GM23338 (cell line): ENCODE data around the gene SDE2.

Source experiments
- CTCF ChIP-seq, 2 experiments: fragments of 200-600 bp in 1 of 2; sonication (generic) in 1 of 2; conservative IDR thresholded peaks; 2 replicates each; pipeline versions ENCODE4 v1.5.1 to v1.6.1; 2016 to 2017; ENCODE audit warnings: antibody characterized with exemption in 2 of 2, low read depth in 2 of 2, mild to moderate bottlenecking in 2 of 2, moderate library complexity in 1 of 2
- EZH2 ChIP-seq: fragments of 200-600 bp; sonication (generic); IDR thresholded peaks from one replicate; pipeline ENCODE4 v1.8.0; 2017; ENCODE audit warnings: antibody characterized with exemption, mild to moderate bottlenecking, low read depth; ENCODE audit not compliant: unreplicated experiment
- POLR2AphosphoS5 ChIP-seq: IDR thresholded peaks from 2 replicates; pipeline ENCODE4 v1.6.1; 2016; ENCODE audit warnings: antibody characterized with exemption, low read depth
- REST ChIP-seq: IDR thresholded peaks from one replicate; pipeline ENCODE4 v1.6.1; 2018; ENCODE audit warnings: antibody characterized with exemption; ENCODE audit not compliant: unreplicated experiment
- ZNF331 ChIP-seq: fragments of 250-450 bp; sonication (Bioruptor Pico); IDR thresholded peaks from 2 replicates; pipeline ENCODE4 v1.5.0; 2020; ENCODE audit warnings: low read depth, mild to moderate bottlenecking, moderate library complexity

- TF ChIP-seq EZH2 (no peak), CTCF (conservative IDR thresholded peaks at IDR 0.05; ENCODE audit: low read depth in 2 of 2) (no peak), REST (no peak), ZNF331 (no peak), POLR2AphosphoS5 (no peak)
These were observed 5.3 kb upstream of the SDE2 start for GRCh38 chr1:226004396-226004795.
